Stimulated activated effector memory CD8-positive, alpha-beta T cell treated with anti-CD3 and anti-CD28 coated beads, Interleukin-12 subunit alpha, Interleukin-12 subunit beta, amount 100 ng/mL, for 72 hours (primary cell): ENCODE results near the gene SLBP.

Source experiments
- ATAC-seq: fragments of 150-1000 bp; cut with Tn5 transposase; 2 replicates; pipeline ENCODE4 v1.10.0; 2021
- DNase-seq, 2 donors: peaks; one replicate each; pipeline ENCODE4 v3.0.0; 2021 to 2022; ENCODE audit warnings: low spot score in 2 of 2
- H3K27ac Mint-ChIP-seq: one replicate; pipeline ENCODE4 v1.8.0; 2022; ENCODE audit warnings: mild to moderate bottlenecking, mixed read lengths
- H3K36me3 Mint-ChIP-seq: one replicate; pipeline ENCODE4 v1.8.0; 2022; ENCODE audit warnings: mild to moderate bottlenecking, mixed read lengths
- H3K4me1 Mint-ChIP-seq: one replicate; pipeline ENCODE4 v1.8.0; 2022; ENCODE audit warnings: mixed read lengths
- H3K4me3 Mint-ChIP-seq: one replicate; pipeline ENCODE4 v1.8.0; 2022; ENCODE audit warnings: mild to moderate bottlenecking, mixed read lengths
- H3K9me3 Mint-ChIP-seq: one replicate; pipeline ENCODE4 v1.8.0; 2022; ENCODE audit warnings: mixed read lengths

SLBP gene

DNA sequence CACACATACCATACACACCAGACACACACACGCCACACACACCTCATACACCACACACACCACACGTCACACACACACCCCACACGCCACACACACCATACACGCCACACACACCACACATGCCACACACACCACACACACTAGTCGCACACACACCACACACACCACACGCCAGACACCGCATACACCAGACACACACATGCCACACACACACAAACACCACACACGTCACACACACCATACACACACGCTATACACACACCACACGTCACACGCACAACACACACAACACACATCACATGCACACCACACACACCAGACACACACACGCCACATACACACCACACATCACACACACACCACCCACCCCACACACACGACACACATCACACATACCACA is 60.0 kb downstream of the SLBP start:
- H3K27ac Mint-ChIP-seq = no peak overlapping the region
- no peak overlapping the region for H3K4me3 Mint-ChIP-seq
- no peak for ATAC-seq
- H3K36me3 Mint-ChIP-seq = no peaks in the 10 kb centered on the region
- peaks cover 7% of the 10 kb centered on the region for H3K4me1 Mint-ChIP-seq
- DNase-seq = no peak
- H3K9me3 Mint-ChIP-seq = no peaks in the 10 kb centered on the region

DNA sequence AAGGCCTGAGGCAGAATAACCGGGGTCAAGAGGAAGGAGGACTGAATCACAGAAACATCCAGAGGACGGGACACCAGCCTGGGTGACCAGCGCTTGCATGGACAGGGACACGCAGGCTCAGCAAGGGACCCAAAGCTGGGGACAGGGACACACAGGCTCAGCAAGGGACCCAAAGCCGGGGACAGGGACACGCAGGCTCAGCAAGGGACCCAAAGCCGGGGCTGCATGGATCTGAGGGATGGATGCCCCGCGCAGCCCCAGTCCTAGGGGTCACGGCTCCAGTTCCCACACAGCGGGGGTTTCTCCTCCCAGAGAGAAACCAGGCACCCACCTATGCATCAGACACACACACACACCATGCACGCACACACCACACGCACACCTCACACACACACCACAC is 60.5 kb downstream of the SLBP start:
- DNase-seq = no peak
- Mint-ChIP-seq H3K27ac (no peak overlapping the region), H3K36me3 (no peaks in the 10 kb centered on the region), H3K4me3 (no peak overlapping the region), H3K4me1 (peaks cover 7% of the 10 kb centered on the region), H3K9me3 (no peaks in the 10 kb centered on the region)
- no peak for ATAC-seq

DNA sequence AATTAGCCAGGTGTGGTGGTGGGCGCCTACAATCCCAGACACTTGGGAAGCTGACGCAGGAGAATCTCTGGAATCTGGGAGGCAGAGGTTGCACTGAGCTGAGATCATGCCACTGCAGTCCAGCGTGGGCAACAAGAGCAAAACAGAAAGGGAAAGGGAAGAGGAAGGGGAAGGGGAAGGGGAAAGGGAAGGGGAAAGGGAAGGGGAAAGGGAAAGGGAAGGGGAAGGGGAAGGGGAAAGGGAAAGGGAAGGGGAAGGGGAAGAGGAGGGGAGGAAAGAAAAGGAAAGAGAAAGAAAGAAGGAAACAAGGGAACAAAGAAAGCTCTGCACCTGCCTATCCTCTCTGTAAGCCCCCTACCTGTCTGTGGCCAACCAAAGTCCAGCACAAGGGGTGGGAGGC is 63.2 kb downstream of the SLBP start:
- H3K4me3 Mint-ChIP-seq = no peak overlapping the region
- H3K9me3 Mint-ChIP-seq = no peaks in the 10 kb centered on the region
- peaks cover 7% of the 10 kb centered on the region for H3K4me1 Mint-ChIP-seq
- no peak for DNase-seq
- no peaks in the 10 kb centered on the region for H3K36me3 Mint-ChIP-seq
- H3K27ac Mint-ChIP-seq = no peak overlapping the region
- no peak for ATAC-seq

DNA sequence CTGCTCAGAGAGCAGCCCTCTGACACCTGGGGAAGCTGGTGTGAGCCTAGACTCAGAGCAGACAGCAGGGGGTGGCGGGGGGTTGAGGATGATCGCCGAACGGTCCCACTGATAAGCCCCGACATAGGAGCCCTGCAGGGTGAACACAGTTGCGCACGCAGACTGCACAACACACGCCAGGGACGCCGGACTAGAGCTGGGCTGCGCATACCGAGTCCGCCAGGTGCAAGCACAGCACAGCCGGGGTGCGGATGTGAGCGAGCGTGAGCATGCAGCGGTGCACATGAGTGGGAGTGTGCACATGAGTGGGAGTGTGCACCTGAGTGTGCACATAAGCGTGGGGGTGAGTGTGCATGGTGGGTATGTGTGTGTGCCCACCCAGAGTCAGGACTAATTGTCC is 64.7 kb downstream of the SLBP start:
- H3K27ac Mint-ChIP-seq = no peak overlapping the region
- H3K36me3 Mint-ChIP-seq = no peaks in the 10 kb centered on the region
- ATAC-seq (no peak), DNase-seq (no peak)
- H3K9me3 Mint-ChIP-seq = no peaks in the 10 kb centered on the region
- H3K4me3 Mint-ChIP-seq = no peak overlapping the region
- H3K4me1 Mint-ChIP-seq = peaks cover 7% of the 10 kb centered on the region

DNA sequence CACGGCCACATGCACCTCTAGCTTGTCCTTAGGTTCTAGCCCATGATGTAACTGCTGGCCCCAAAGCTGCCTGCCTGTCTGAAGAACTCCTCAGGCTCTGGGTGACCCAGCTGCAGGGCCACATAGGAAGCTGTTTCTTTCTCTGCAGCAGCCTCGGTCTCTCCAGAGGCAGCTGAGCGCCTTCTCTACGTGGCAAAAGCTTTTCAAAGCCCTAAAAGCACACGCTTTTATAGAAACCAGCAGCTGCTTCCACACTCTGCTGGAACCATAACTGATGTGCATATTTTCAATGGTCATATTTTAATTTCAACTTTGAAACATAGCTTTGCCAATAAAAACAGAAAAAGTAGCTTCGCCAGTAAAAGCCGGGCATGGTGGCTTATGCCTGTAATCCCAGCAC is 65.4 kb downstream of the SLBP start:
- no peaks in the 10 kb centered on the region for H3K9me3 Mint-ChIP-seq
- no peaks in the 10 kb centered on the region for H3K36me3 Mint-ChIP-seq
- DNase-seq (no peak), ATAC-seq (no peak)
- H3K4me3 Mint-ChIP-seq = no peak overlapping the region
- H3K4me1 Mint-ChIP-seq = peaks cover 7% of the 10 kb centered on the region
- no peak overlapping the region for H3K27ac Mint-ChIP-seq

DNA sequence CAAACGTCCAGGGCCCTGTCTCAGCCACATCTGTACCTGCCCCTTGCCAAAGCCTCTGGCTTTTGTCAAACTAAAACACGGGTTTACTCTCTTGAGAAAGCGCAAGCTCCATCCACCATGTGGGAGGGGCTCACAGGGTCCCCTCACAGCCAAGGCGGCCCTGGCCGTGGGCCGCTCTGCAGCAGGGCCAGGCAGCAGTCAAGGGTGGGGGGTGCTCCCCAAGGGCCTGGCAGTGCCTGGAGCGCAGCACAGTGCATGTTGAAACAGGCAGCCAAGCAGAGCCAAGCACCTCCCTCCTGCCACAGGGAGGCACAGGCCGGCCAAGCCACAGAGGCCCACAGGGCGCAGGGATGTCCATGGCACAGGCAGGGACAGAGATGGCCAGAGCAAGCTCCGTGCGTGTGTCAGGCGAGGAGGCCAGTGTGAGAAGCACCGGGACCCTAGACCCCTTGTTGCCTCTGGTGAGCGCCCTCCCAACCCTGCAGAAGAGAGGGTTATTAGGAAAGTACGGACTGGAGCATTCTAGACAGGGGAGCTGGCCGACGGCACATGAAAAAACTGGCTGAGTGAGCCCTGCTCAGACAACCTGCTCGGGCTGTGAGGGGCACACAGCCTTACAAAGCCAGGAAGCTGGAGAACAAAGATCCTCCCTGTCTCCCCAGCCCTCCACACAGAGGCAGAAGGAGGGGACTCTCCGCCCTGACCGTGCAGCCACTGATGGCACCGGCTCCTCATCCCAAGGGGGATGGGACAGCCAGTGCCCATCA is 67.0 kb downstream of the SLBP start:
- ATAC-seq (peak; percentile 9), DNase-seq (no peak)
- no peaks in the 10 kb centered on the region for H3K9me3 Mint-ChIP-seq
- no peak overlapping the region for H3K27ac Mint-ChIP-seq
- H3K4me1 Mint-ChIP-seq = peaks cover 7% of the 10 kb centered on the region
- H3K4me3 Mint-ChIP-seq = no peak overlapping the region
- H3K36me3 Mint-ChIP-seq = no peaks in the 10 kb centered on the region

DNA sequence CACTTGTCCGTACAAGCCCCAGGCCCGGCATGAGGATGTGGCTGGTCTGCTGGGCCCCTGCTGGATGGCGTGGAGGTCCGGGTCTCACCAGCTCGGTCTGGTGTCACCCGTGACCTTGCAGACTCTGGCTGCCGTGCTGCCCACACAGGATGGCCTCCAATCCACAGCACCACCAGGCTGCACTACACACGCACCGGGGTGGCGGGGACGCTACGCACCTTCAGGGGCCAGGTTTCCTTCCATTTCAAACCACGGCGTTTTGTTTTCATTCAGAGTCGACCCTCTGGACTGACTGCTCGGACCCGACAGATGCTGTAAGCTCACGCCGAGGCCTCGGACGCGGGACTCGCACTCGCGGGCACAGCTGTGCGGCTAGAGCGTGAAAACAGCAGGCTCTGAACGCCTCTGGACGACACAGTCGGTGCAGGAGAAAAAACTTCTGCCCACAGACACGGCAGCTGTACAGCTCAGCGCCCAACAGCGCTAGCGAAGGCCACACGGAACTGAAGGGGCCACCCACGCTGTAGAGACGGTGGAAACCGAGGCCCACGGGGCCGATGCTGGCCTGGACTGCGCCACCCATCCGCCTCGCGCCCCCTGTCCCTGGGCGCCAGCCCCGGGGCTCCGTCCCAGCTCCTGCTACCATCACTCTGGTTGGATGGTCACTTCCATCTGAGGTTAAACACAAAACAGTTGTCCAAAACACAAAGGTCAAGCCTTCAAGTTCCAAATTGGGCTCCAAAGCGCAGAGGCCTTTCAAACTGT is 68.0 kb downstream of the SLBP start:
- H3K27ac Mint-ChIP-seq = no peak overlapping the region
- H3K4me3 Mint-ChIP-seq = no peak overlapping the region
- H3K9me3 Mint-ChIP-seq = no peaks in the 10 kb centered on the region
- H3K36me3 Mint-ChIP-seq = no peaks in the 10 kb centered on the region
- DNase-seq (no peak), ATAC-seq (no peak)
- peaks cover 7% of the 10 kb centered on the region for H3K4me1 Mint-ChIP-seq
